SK-N-SH (cell line): ENCODE results near the gene SP7.

Source experiments
- CTCF ChIP-seq: fragments of 200-600 bp; sonication (generic); IDR thresholded peaks from 2 replicates; pipeline ENCODE4 v1.6.1; 2017; ENCODE audit warnings: antibody characterized with exemption, mild to moderate bottlenecking, moderate library complexity
- EP300 ChIP-seq, 2 experiments: IDR thresholded peaks; 2 replicates each; pipeline versions ENCODE4 v1.4.0 to v1.6.1; 2012; ENCODE audit warnings: borderline replicate concordance in 1 of 2, low read depth in 1 of 2, low read length in 1 of 2
- GABPA ChIP-seq: IDR thresholded peaks from 2 replicates; pipeline ENCODE4 v1.4.0; 2012; ENCODE audit warnings: low read depth, mild to moderate bottlenecking
- PBX3 ChIP-seq: IDR thresholded peaks from 2 replicates; pipeline ENCODE4; 2012
- POLR2AphosphoS5 ChIP-seq: IDR thresholded peaks from 2 replicates; pipeline ENCODE4 v1.6.1; 2012; ENCODE audit warnings: low read depth, low read length
- RAD21 ChIP-seq: IDR thresholded peaks from 2 replicates; pipeline ENCODE4 v1.6.1; 2012; ENCODE audit warnings: mild to moderate bottlenecking, low read length
- RCOR1 ChIP-seq: fragments of 150-350 bp; IDR thresholded peaks from 2 replicates; pipeline ENCODE4 v1.6.1; 2017; ENCODE audit warnings: antibody characterized with exemption, low read length
- SIN3A ChIP-seq: IDR thresholded peaks from 2 replicates; pipeline ENCODE4 v1.6.1; 2012; ENCODE audit warnings: low read depth, mild to moderate bottlenecking, low read length, moderate library complexity, borderline replicate concordance
- TAF1 ChIP-seq: IDR thresholded peaks from 2 replicates; pipeline ENCODE4 v1.6.1; 2012; ENCODE audit warnings: low read depth, mild to moderate bottlenecking, low read length, moderate library complexity, borderline replicate concordance
- USF2 ChIP-seq: fragments of 150-350 bp; IDR thresholded peaks from 2 replicates; pipeline ENCODE4 v1.6.1; 2017; ENCODE audit warnings: antibody characterized with exemption, low read length, low read depth, borderline replicate concordance

- TF ChIP-seq CTCF = no peak
- TF ChIP-seq GABPA = no peak
- TF ChIP-seq EP300 (IDR thresholded peaks at IDR 0.05; ENCODE audit: borderline replicate concordance in 1 of 2, low read depth in 1 of 2, low read length in 1 of 2) = no peak
- TF ChIP-seq SIN3A = no peak
- TF ChIP-seq POLR2AphosphoS5 = no peak
- no peak for TF ChIP-seq RCOR1
- no peak for TF ChIP-seq TAF1
- TF ChIP-seq PBX3 = no peak
- TF ChIP-seq RAD21 = no peak
- no peak for TF ChIP-seq USF2
Measured at GRCh38 chr12:53279888-53280498, 56.2 kb downstream of the SP7 start.
